WERI-Rb-1 (cell line): ENCODE results near the gene DRC3.

ENCODE experiments used
- DNase-seq: peaks from one replicate; pipeline ENCODE4 v3.0.0-alpha.2; 2020
- H3K27ac ChIP-seq: fragments of 250-450 bp; sonication (Bioruptor Pico); 2 replicates; pipeline ENCODE4 v1.5.1; 2020; ENCODE audit warnings: mild to moderate bottlenecking, moderate library complexity
- H3K27me3 ChIP-seq: fragments of 250-450 bp; sonication (Bioruptor Pico); 2 replicates; pipeline ENCODE4 v1.5.1; 2021; ENCODE audit warnings: mild to moderate bottlenecking, low read depth, moderate library complexity; ENCODE audit not compliant: insufficient read depth, severe bottlenecking
- H3K36me3 ChIP-seq: fragments of 250-450 bp; sonication (Bioruptor Pico); 2 replicates; pipeline ENCODE4 v1.5.1; 2020; ENCODE audit warnings: mild to moderate bottlenecking, moderate library complexity
- H3K4me3 ChIP-seq: 2 replicates; pipeline ENCODE4 v1.5.1; 2011; ENCODE audit warnings: low read depth, mild to moderate bottlenecking, control low read depth, low read length
- H3K9me3 ChIP-seq: fragments of 250-450 bp; sonication (Bioruptor Pico); 2 replicates; pipeline ENCODE4 v1.5.1; 2021; ENCODE audit warnings: mild to moderate bottlenecking, moderate library complexity; ENCODE audit not compliant: severe bottlenecking
- CTCF ChIP-seq: IDR thresholded peaks from 2 replicates; pipeline ENCODE4 v1.5.1; 2011; ENCODE audit warnings: low read depth, mild to moderate bottlenecking, control low read depth, inconsistent platforms, low read length

DRC3 gene

GRCh38 chr17:17928398-17929287 is 44.0 kb upstream of the DRC3 start:
- H3K9me3 ChIP-seq, result no peaks in the 10 kb centered on the region
- H3K36me3 ChIP-seq, result no peaks in the 10 kb centered on the region
- no peaks in the 10 kb centered on the region for H3K27me3 ChIP-seq
- no peak overlapping the region for H3K4me3 ChIP-seq
- H3K27ac ChIP-seq, result no peak overlapping the region
- DNase-seq, result no peak
- TF ChIP-seq CTCF, result no peak

- Histone ChIP-seq H3K27ac (no peak overlapping the region), H3K9me3 (no peaks in the 10 kb centered on the region), H3K36me3 (no peaks in the 10 kb centered on the region), H3K27me3 (no peaks in the 10 kb centered on the region), H3K4me3 (no peak overlapping the region)
- no peak for TF ChIP-seq CTCF
- no peak for DNase-seq
Observed at GRCh38 chr17:17929655-17930380, 42.8 kb upstream of the DRC3 start.

GRCh38 chr17:17930674-17931073 is 42.0 kb upstream of the DRC3 start:
- H3K27ac ChIP-seq, result no peak overlapping the region
- no peak for TF ChIP-seq CTCF

GRCh38 chr17:17931159-17931558 is 41.5 kb upstream of the DRC3 start:
- no peaks in the 10 kb centered on the region for H3K36me3 ChIP-seq
- no peak overlapping the region for H3K4me3 ChIP-seq
- no peaks in the 10 kb centered on the region for H3K9me3 ChIP-seq
- H3K27ac ChIP-seq, result no peak overlapping the region
- DNase-seq, result no peak
- TF ChIP-seq CTCF, result no peak
- H3K27me3 ChIP-seq, result no peaks in the 10 kb centered on the region

More at GRCh38 chr17:17930674-17931073, 42.0 kb upstream of the DRC3 start:
- DNase-seq, result no peak
- Histone ChIP-seq H3K36me3 (no peaks in the 10 kb centered on the region), H3K9me3 (no peaks in the 10 kb centered on the region), H3K27me3 (no peaks in the 10 kb centered on the region), H3K4me3 (no peak overlapping the region)

- TF ChIP-seq CTCF, result no peak
- H3K4me3 ChIP-seq, result no peak overlapping the region
- H3K36me3 ChIP-seq, result no peaks in the 10 kb centered on the region
- no peaks in the 10 kb centered on the region for H3K27me3 ChIP-seq
- no peaks in the 10 kb centered on the region for H3K9me3 ChIP-seq
- DNase-seq, result no peak
- no peak overlapping the region for H3K27ac ChIP-seq
Observed at GRCh38 chr17:17933775-17934174, 38.9 kb upstream of the DRC3 start.
